GM12878 (cell line): ENCODE results near the gene RMI2. TPM values are rescaled to one million over a fixed set of nuclear protein-coding genes. Genes with fewer than 3 reads are reported as not detected.
A peak's percentile ranks its signal among the peaks of the same experiment; 100 is the strongest.

Experiments used
- BRCA1 ChIP-seq: IDR thresholded peaks from 2 replicates; pipeline ENCODE4 v1.6.1; 2011; ENCODE audit warnings: low read depth, low read length, improper control_type of control experiment
- CEBPB ChIP-seq, 2 experiments: fragments of 150-350 bp in 1 of 2; IDR thresholded peaks; 2 replicates each; pipeline ENCODE4 v1.6.1; 2012 to 2014; ENCODE audit warnings: low read depth in 2 of 2, low read length in 2 of 2, borderline replicate concordance in 1 of 2, inconsistent platforms in 1 of 2
- EP300 ChIP-seq, 2 experiments: fragments of 150-350 bp in 1 of 2; IDR thresholded peaks; 2 replicates each; pipeline ENCODE4 v1.6.1; 2011 to 2012; ENCODE audit warnings: low read depth in 2 of 2, low read length in 2 of 2, borderline replicate concordance in 1 of 2, improper control_type of control experiment in 1 of 2, inconsistent platforms in 1 of 2; ENCODE audit not compliant: control insufficient read depth in 1 of 2
- IKZF2 ChIP-seq, 2 experiments: fragments of 450-650 bp; IDR thresholded peaks; 2 replicates each; pipeline ENCODE4 v1.6.1; 2017; ENCODE audit warnings: mild to moderate bottlenecking in 2 of 2, moderate library complexity in 2 of 2
- JUNB ChIP-seq: IDR thresholded peaks from 2 replicates; pipeline ENCODE4 v1.6.1; 2016; ENCODE audit warnings: antibody characterized with exemption, mild to moderate bottlenecking
- MXI1 ChIP-seq: fragments of 150-350 bp; IDR thresholded peaks from 2 replicates; pipeline ENCODE4 v1.6.1; 2011; ENCODE audit warnings: low read depth, mild to moderate bottlenecking, inconsistent platforms, low read length, improper control_type of control experiment
- NR2C2 ChIP-seq: IDR thresholded peaks from 2 replicates; pipeline ENCODE4 v1.6.1; 2011; ENCODE audit warnings: borderline replicate concordance, low read depth; ENCODE audit not compliant: control insufficient read depth, insufficient read length
- polyA plus RNA-seq, 11 experiments: library from polyadenylated mRNA; depleted of rRNA in 4 of 11; unstranded in 6 of 11; stranded (reverse) in 5 of 11; fragments of >200 nt; fragmentation: Nextera tagmentation in 4 of 11; fragmentation: Illumina TruSeq in 1 of 11; extraction: Ambion mirVana in 4 of 11; extraction: Trizol in 1 of 11; gene quantifications; 1 replicate in 1 of 11; 2 replicates in 10 of 11; pipeline versions ENCODE4 v1.2.1 to v1.2.3, GENCODE V29; 2011 to 2016; ENCODE audit warnings: inconsistent platforms in 2 of 11, missing spikeins in 2 of 11, low read depth in 1 of 11
- total RNA-seq, 4 experiments: library from RNA; depleted of rRNA in 3 of 4; stranded (reverse); fragments of >200 nt in 3 of 4; fragmentation: Illumina TruSeq in 1 of 4; extraction: Trizol in 1 of 4; gene quantifications; 2 replicates each; pipeline versions ENCODE4 v1.2.1 to v1.2.3, GENCODE V29; 2013 to 2021
- TF ChIP-seq, protein P1 (sequence below): IDR thresholded peaks from 2 replicates; pipeline ENCODE4 v1.6.1; 2012; ENCODE audit warnings: low read length, inconsistent platforms
- TF ChIP-seq, protein P2 (sequence below): IDR thresholded peaks from 2 replicates; pipeline ENCODE4 v1.6.1; 2012; ENCODE audit warnings: improper control_type of control experiment, low read depth, low read length; ENCODE audit not compliant: insufficient replicate concordance
- TF ChIP-seq, protein P3 (sequence below): fragments of 450-650 bp; formaldehyde crosslinking; IDR thresholded peaks from 2 replicates; pipeline ENCODE4 v1.5.0; 2022; ENCODE audit warnings: mild to moderate bottlenecking, missing genetic modification characterization
- TF ChIP-seq, protein P4 (sequence below), 3 experiments: IDR thresholded peaks in 2 of 3; conservative IDR thresholded peaks in 1 of 3; 2 replicates each; pipeline ENCODE4 v1.5.1; 2011; ENCODE audit warnings: low read depth in 3 of 3, low read length in 3 of 3, mild to moderate bottlenecking in 3 of 3, control low read depth in 2 of 3, moderate library complexity in 2 of 3, inconsistent platforms in 1 of 3, mixed read lengths in 1 of 3; ENCODE audit not compliant: control insufficient read depth in 2 of 3, insufficient read depth in 1 of 3; ENCODE audit errors: extremely low read depth in 1 of 3

Gene RMI2
- total and polyA plus RNA-seq, 10 of the 15 experiments (the other 5 are each of a cell fraction or from before 2014, with no cell fraction given), result 9.6 to 68.8 (median 32.1) TPM

DNA sequence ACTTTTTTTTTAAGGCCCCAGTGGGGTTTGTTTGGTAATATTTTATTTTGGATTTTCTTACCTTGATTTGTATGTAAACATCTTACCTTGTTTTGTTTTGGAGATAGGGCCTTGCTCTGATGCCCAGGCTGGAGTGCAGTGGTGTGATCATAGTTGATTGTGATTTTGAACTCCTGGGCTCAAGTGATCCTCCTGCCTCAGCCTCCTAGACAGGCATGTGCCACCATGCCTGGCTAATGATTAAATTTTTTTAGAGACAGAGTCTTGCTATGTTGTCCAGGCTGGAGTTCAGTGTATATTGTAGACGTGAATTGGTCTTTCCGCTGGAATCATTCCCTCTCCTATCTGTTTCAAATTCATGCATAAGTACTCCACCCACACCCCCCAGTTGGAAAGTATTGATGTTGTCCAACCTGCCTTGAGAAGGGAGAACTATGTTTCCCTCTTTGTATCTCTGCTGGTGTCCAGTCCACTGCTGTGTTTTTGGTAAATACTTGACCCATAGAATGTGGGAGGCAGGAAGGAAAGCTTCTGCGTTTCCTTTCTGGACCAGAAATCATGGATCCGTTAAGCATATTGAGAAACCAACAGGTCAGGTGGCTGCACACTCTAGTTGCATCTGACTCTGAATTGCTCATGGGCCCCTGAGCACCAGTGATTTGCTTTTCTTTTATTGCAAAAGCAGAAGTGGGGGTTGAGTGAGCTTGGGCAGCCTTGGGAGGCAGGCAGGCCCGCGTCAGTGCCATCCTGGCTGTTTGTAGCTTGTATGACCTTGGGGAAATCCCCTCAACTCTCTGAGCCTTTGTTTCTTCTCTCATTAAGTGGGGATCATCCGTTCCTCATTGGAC, 25.0 kb downstream of the RMI2 start (continued):
- TF ChIP-seq, protein P1, sequence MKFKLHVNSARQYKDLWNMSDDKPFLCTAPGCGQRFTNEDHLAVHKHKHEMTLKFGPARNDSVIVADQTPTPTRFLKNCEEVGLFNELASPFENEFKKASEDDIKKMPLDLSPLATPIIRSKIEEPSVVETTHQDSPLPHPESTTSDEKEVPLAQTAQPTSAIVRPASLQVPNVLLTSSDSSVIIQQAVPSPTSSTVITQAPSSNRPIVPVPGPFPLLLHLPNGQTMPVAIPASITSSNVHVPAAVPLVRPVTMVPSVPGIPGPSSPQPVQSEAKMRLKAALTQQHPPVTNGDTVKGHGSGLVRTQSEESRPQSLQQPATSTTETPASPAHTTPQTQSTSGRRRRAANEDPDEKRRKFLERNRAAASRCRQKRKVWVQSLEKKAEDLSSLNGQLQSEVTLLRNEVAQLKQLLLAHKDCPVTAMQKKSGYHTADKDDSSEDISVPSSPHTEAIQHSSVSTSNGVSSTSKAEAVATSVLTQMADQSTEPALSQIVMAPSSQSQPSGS, result no peak
- TF ChIP-seq JUNB (no peak), NR2C2 (no peak), MXI1 (no peak), EP300 (IDR thresholded peaks at IDR 0.05; ENCODE audit: borderline replicate concordance in 1 of 2, control insufficient read depth in 1 of 2, low read depth in 2 of 2, low read length in 2 of 2) (no peak), CEBPB (IDR thresholded peaks at IDR 0.05; ENCODE audit: borderline replicate concordance in 1 of 2, low read depth in 2 of 2, low read length in 2 of 2) (no peak), IKZF2 (IDR thresholded peaks at IDR 0.05) (peak in 1 of 2 experiments; percentile 66; a peak in 3 of 4 replicates), BRCA1 (no peak)
- TF ChIP-seq, protein P2, sequence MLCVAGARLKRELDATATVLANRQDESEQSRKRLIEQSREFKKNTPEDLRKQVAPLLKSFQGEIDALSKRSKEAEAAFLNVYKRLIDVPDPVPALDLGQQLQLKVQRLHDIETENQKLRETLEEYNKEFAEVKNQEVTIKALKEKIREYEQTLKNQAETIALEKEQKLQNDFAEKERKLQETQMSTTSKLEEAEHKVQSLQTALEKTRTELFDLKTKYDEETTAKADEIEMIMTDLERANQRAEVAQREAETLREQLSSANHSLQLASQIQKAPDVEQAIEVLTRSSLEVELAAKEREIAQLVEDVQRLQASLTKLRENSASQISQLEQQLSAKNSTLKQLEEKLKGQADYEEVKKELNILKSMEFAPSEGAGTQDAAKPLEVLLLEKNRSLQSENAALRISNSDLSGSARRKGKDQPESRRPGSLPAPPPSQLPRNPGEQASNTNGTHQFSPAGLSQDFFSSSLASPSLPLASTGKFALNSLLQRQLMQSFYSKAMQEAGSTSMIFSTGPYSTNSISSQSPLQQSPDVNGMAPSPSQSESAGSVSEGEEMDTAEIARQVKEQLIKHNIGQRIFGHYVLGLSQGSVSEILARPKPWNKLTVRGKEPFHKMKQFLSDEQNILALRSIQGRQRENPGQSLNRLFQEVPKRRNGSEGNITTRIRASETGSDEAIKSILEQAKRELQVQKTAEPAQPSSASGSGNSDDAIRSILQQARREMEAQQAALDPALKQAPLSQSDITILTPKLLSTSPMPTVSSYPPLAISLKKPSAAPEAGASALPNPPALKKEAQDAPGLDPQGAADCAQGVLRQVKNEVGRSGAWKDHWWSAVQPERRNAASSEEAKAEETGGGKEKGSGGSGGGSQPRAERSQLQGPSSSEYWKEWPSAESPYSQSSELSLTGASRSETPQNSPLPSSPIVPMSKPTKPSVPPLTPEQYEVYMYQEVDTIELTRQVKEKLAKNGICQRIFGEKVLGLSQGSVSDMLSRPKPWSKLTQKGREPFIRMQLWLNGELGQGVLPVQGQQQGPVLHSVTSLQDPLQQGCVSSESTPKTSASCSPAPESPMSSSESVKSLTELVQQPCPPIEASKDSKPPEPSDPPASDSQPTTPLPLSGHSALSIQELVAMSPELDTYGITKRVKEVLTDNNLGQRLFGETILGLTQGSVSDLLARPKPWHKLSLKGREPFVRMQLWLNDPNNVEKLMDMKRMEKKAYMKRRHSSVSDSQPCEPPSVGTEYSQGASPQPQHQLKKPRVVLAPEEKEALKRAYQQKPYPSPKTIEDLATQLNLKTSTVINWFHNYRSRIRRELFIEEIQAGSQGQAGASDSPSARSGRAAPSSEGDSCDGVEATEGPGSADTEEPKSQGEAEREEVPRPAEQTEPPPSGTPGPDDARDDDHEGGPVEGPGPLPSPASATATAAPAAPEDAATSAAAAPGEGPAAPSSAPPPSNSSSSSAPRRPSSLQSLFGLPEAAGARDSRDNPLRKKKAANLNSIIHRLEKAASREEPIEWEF, result no peak
- TF ChIP-seq, protein P3, sequence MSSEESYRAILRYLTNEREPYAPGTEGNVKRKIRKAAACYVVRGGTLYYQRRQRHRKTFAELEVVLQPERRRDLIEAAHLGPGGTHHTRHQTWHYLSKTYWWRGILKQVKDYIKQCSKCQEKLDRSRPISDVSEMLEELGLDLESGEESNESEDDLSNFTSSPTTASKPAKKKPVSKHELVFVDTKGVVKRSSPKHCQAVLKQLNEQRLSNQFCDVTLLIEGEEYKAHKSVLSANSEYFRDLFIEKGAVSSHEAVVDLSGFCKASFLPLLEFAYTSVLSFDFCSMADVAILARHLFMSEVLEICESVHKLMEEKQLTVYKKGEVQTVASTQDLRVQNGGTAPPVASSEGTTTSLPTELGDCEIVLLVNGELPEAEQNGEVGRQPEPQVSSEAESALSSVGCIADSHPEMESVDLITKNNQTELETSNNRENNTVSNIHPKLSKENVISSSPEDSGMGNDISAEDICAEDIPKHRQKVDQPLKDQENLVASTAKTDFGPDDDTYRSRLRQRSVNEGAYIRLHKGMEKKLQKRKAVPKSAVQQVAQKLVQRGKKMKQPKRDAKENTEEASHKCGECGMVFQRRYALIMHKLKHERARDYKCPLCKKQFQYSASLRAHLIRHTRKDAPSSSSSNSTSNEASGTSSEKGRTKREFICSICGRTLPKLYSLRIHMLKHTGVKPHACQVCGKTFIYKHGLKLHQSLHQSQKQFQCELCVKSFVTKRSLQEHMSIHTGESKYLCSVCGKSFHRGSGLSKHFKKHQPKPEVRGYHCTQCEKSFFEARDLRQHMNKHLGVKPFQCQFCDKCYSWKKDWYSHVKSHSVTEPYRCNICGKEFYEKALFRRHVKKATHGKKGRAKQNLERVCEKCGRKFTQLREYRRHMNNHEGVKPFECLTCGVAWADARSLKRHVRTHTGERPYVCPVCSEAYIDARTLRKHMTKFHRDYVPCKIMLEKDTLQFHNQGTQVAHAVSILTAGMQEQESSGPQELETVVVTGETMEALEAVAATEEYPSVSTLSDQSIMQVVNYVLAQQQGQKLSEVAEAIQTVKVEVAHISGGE (CRISPR knock-in tag), result no peak
- TF ChIP-seq, protein P4, sequence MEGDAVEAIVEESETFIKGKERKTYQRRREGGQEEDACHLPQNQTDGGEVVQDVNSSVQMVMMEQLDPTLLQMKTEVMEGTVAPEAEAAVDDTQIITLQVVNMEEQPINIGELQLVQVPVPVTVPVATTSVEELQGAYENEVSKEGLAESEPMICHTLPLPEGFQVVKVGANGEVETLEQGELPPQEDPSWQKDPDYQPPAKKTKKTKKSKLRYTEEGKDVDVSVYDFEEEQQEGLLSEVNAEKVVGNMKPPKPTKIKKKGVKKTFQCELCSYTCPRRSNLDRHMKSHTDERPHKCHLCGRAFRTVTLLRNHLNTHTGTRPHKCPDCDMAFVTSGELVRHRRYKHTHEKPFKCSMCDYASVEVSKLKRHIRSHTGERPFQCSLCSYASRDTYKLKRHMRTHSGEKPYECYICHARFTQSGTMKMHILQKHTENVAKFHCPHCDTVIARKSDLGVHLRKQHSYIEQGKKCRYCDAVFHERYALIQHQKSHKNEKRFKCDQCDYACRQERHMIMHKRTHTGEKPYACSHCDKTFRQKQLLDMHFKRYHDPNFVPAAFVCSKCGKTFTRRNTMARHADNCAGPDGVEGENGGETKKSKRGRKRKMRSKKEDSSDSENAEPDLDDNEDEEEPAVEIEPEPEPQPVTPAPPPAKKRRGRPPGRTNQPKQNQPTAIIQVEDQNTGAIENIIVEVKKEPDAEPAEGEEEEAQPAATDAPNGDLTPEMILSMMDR (IDR thresholded peaks at IDR 0.05 in 2 of 3, conservative IDR thresholded peaks at IDR 0.05 in 1 of 3; ENCODE audit: control insufficient read depth in 2 of 3, extremely low read depth in 1 of 3, insufficient read depth in 1 of 3, low read depth in 3 of 3, low read length in 3 of 3), result no peak
